GM12875 (cell line): ENCODE results near the gene FOXN4.

Source experiments
- H3K4me3 ChIP-seq: one replicate; pipeline ENCODE4 v1.5.1; 2011; ENCODE audit warnings: low read depth, low read length, control low read depth
- TF ChIP-seq, protein P1 (sequence below): IDR thresholded peaks from 2 replicates; pipeline ENCODE4 v1.5.1; 2011; ENCODE audit warnings: low read depth, mild to moderate bottlenecking, control low read depth, inconsistent platforms, low read length, moderate library complexity, borderline replicate concordance; ENCODE audit not compliant: insufficient read depth

Gene FOXN4

DNA sequence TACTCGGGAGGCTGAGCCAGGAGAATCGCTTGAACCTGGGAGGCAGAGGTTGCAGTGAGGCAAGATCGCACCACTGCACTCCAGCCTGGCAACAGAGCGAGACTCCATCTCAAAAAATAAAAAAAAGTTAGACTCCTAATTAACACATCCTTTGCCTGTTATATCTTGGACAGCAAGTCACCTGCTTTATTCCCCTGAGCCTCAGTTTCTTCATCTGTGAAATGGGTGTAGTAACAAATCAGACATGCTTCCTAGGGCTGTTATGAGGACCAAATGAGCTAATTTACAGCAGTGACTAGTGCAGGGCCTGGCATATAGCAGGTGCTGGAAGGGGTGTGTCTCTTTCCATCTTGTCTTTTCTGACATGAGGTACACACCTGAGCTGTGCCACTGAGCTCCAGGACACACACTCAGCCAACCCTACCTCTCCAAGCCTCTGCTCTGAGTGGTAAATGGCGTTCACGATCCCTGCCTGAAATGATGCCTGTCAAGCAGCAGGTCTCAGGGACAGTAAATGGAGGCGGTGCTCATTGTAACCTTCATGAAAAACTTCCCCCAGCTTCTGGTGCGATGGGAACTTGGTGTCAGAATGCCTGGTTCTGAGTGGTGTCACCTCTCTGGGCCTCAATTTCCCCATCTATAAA is 31.7 kb downstream of the FOXN4 start:
- no peak overlapping the region for H3K4me3 ChIP-seq
- TF ChIP-seq, protein P1, sequence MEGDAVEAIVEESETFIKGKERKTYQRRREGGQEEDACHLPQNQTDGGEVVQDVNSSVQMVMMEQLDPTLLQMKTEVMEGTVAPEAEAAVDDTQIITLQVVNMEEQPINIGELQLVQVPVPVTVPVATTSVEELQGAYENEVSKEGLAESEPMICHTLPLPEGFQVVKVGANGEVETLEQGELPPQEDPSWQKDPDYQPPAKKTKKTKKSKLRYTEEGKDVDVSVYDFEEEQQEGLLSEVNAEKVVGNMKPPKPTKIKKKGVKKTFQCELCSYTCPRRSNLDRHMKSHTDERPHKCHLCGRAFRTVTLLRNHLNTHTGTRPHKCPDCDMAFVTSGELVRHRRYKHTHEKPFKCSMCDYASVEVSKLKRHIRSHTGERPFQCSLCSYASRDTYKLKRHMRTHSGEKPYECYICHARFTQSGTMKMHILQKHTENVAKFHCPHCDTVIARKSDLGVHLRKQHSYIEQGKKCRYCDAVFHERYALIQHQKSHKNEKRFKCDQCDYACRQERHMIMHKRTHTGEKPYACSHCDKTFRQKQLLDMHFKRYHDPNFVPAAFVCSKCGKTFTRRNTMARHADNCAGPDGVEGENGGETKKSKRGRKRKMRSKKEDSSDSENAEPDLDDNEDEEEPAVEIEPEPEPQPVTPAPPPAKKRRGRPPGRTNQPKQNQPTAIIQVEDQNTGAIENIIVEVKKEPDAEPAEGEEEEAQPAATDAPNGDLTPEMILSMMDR = no peak

DNA sequence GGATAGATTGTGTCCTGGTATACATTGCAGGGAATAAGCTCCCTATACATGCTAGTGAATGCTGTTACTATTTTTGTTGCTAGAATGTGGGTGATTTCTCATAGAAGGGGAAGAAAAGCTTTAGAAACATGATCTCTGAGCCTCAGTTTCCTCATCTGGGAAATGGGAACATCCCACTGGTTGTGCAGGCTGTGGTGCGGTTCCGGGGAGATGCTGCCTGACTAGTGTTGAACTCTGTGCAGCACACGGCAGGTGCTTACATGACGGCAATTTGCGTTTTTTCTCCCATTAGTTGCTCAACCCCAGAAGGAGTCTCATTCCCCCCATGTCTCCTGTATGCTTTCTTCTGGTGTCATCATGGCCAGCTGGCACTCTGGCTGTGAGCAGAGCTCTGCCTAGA is 32.9 kb downstream of the FOXN4 start:
- no peak overlapping the region for H3K4me3 ChIP-seq
- TF ChIP-seq, protein P1 = no peak

DNA sequence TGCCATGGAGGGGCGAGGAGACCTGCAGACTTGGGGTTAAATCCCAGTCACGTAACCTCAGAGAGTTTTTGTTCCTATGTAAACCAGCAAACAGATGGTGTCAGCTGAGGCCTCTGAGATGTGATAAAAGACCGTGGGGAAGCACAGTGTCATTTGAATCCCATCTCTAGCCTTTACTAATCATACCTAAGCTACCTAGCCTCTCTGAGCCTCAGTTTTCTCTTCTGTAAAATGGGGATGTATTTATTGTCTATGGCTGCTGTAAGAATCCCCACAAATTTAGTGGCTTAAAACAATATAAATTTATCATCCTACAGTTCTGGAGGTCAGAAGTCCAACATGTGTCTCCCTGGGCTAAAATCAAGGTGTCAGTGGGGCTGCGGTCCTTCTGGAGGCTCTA is 33.9 kb downstream of the FOXN4 start:
- TF ChIP-seq, protein P1 = no peak
- H3K4me3 ChIP-seq = no peak overlapping the region

DNA sequence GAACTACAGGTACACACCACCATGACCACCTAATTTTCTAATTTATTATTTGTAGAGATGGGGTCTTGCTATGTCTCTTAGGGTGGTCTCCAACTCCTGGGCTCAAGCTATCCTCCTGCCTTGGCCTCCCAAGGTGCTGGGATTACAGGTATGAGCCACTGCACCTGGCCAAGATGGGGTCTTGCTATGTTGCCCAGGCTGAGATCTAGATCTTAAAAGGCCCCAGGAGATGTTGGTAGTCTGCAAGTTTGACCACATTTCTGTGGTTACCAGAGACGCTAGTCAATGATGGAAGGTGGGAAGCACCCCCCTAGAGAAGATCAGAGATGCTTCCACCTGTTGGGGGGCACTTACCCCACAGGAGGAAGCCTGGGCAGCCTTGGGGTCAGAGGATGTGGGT is 34.7 kb downstream of the FOXN4 start:
- no peak overlapping the region for H3K4me3 ChIP-seq
- TF ChIP-seq, protein P1 = no peak

DNA sequence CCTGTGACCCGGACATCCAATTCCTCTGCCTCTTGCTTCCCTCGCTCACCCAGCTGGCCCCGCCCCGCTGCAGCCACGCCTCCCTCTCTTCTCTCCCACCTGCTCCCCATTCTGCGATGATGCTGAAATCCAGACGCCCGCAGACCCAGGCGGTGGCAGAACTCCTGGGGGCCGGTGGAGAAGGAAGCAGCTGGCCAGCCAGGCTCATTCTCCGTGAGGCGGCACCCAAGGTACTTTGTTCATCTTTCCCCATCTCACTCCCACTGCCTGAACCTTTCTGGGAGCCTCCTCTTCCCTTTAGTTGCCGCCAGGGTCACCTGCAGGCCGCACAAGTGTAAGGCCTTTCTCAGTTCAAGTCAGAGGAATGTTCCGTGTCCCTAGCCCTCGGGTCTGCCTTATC is 35.7 kb downstream of the FOXN4 start:
- TF ChIP-seq, protein P1 = no peak
- H3K4me3 ChIP-seq = no peak overlapping the region

DNA sequence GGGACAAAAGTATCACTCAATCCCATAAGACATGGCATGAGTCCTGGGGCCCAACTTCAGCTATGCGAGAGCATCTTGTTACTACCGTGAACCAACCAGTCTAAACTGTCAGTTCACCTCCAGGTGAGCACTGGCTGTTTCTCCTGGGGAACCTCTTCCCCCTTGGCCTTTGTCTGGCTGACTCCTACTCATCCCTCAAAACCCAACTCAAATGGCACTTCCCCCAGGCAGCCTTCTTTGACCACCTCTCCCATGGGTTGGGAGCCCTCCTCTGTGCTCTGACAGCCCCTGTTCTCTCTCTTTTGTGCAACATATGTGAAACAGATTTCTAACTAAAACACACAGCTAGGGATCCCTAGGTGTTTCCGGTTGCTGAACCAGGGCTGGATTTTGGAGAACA is 37.7 kb downstream of the FOXN4 start:
- TF ChIP-seq, protein P1 = no peak

DNA sequence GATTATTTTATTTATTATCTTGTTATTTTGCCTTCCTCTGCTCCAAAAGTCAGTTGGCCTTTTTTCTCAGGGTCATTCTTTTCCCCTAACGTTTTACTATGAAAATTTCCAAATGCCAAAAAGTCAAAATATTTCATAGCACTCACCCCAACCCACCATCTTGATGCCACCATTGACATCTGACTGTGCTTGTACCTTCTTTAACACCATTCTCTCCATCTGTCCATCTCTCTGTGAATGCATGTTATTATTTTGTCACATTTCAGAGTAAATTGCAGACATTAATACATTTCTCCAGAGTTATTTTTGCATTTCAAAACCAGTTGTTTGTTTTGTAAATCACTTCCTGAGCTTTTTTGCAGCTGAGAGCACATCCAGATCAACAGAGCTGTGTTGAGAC is 38.6 kb downstream of the FOXN4 start:
- TF ChIP-seq, protein P1 = no peak
- no peak overlapping the region for H3K4me3 ChIP-seq

More for the DNA sequence above, 37.7 kb downstream of the FOXN4 start:
- no peak overlapping the region for H3K4me3 ChIP-seq
